AG04450 (cell line): ENCODE results near the gene ZDHHC1. TPM values are rescaled to one million over a fixed set of nuclear protein-coding genes. Genes with fewer than 3 reads are reported as not detected.
A peak's percentile ranks its signal among the peaks of the same experiment; 100 is the strongest.

Experiments used
- CTCF ChIA-PET: fragments of 300-600, 350-600 bp; formaldehyde crosslinking; extraction: SDS; loops from one replicate; lab custom pipeline; 2022; ENCODE audit warnings: antibody characterized with exemption, inconsistent platforms; lab: Charles Lee
- POLR2A ChIA-PET: fragments of 350-600 bp; formaldehyde crosslinking; extraction: SDS; loops from one replicate; lab custom pipeline; 2021; ENCODE audit warnings: antibody characterized with exemption, inconsistent platforms; lab: Yijun Ruan, JAX
- DNase-seq: peaks from one replicate; pipeline ENCODE4 v3.0.0-alpha.2; 2011; ENCODE audit warnings: low read depth, low spot score
- H3K27ac ChIP-seq: one replicate; pipeline ENCODE4 v1.5.1; 2012; ENCODE audit warnings: low read depth, low read length, control low read depth
- H3K27me3 ChIP-seq: one replicate; pipeline ENCODE4 v1.6.0; 2012; ENCODE audit warnings: low read length; ENCODE audit not compliant: control insufficient read depth, insufficient read depth
- H3K4me3 ChIP-seq: 2 replicates; pipeline ENCODE4 v1.5.1; 2011; ENCODE audit warnings: mild to moderate bottlenecking, low read depth, low read length, control low read depth
- H3K9me3 ChIP-seq: 2 replicates; pipeline ENCODE4 v1.5.1; 2012; ENCODE audit warnings: low read length; ENCODE audit not compliant: control insufficient read depth, insufficient read depth
- CTCF ChIP-seq: IDR thresholded peaks from 2 replicates; pipeline ENCODE4 v1.5.1; 2011; ENCODE audit warnings: low read depth, low read length, control low read depth, inconsistent platforms
- polyA plus RNA-seq: library from polyadenylated mRNA; depleted of rRNA; stranded (reverse); fragments of >200 nt; gene quantifications from 2 replicates; pipeline ENCODE4 v1.2.3, GENCODE V29; 2011

Gene ZDHHC1
- polyA plus RNA-seq, 1 experiment: 1.9 TPM

GRCh38 chr16:67430977-67431774 is 14.9 kb upstream of the ZDHHC1 start, which contains the start of gene HSD11B2:
Gene HSD11B2, plus strand, starts transcription at chr16:67431121. Its CDS starts 128 bp downstream, at chr16:67431249.
- DNase-seq: no peak
- Histone ChIP-seq H3K9me3 (no peaks in the 10 kb centered on the region), H3K27me3 (peaks cover 31% of the 10 kb centered on the region), H3K27ac (no peak within 1 kb of the TSS), H3K4me3 (peak within 1 kb of the TSS; percentile 44)
- ChIA-PET POLR2A (no interaction called here), CTCF (interaction anchor here (0.6 to 2.2 kb wide), 7 partner anchors 14 to 64 kb away, joined by 3 to 9 read pairs (median 6); no protein-coding TSS in a partner anchor)
- 0 out of 2 replicates have a peak, but pooled peaks have one; percentile 7 for TF ChIP-seq CTCF

- H3K27ac ChIP-seq: no peak overlapping the region
- TF ChIP-seq CTCF: no peak
- H3K27me3 ChIP-seq: peaks cover 37% of the 10 kb centered on the region
- DNase-seq: no peak
- CTCF ChIA-PET: interaction anchor here (0.9 to 2.2 kb wide), 5 partner anchors 17 to 51 kb away, joined by 3 to 9 read pairs (median 7); no protein-coding TSS in a partner anchor
- H3K4me3 ChIP-seq: peak overlapping the region; percentile 44
- no peaks in the 10 kb centered on the region for H3K9me3 ChIP-seq
- POLR2A ChIA-PET: interaction anchor here (0.9 kb wide), 1 partner anchor 17 kb away, joined by 6 read pairs; no protein-coding TSS in a partner anchor
Measured at GRCh38 chr16:67430504-67430976, 14.3 kb upstream of the ZDHHC1 start.

GRCh38 chr16:67429799-67430503 is 13.7 kb upstream of the ZDHHC1 start:
- TF ChIP-seq CTCF: no peak
- CTCF ChIA-PET: interaction anchor here (1.2 to 6.7 kb wide), 8 partner anchors 13 to 84 kb away, joined by 5 to 154 read pairs (median 10); partner anchors contain the start of gene ZDHHC1
- 0 out of 2 replicates have a peak overlapping the region, but pooled peaks have one; percentile 44 for H3K4me3 ChIP-seq
- H3K27ac ChIP-seq: no peak overlapping the region
- no peaks in the 10 kb centered on the region for H3K9me3 ChIP-seq
- DNase-seq: no peak
- peaks cover 42% of the 10 kb centered on the region for H3K27me3 ChIP-seq
- POLR2A ChIA-PET: interaction anchor here (0.9 kb wide), 1 partner anchor 17 kb away, joined by 6 read pairs; no protein-coding TSS in a partner anchor

GRCh38 chr16:67429053-67429798 is 12.9 kb upstream of the ZDHHC1 start:
- peaks cover 50% of the 10 kb centered on the region for H3K27me3 ChIP-seq
- no peak for TF ChIP-seq CTCF
- ChIA-PET POLR2A (no interaction called here), CTCF (interaction anchor here (1.4 to 6.7 kb wide), 10 partner anchors 12 to 85 kb away, joined by 5 to 154 read pairs (median 17); partner anchors contain the start of genes ATP6V0D1 and ZDHHC1)
- no peak overlapping the region for H3K27ac ChIP-seq
- no peak for DNase-seq
- no peak overlapping the region for H3K4me3 ChIP-seq
- H3K9me3 ChIP-seq: no peaks in the 10 kb centered on the region
